NCI-H446 treated with DMSO at 0.1 percent for 48 hours (cell line): ENCODE measurements around the gene C3orf33.
A peak's percentile ranks its signal among the peaks of the same experiment; 100 is the strongest.
"Not testable (repeated sequence)": the region's sequence is repeated elsewhere in the genome, so short reads cannot be mapped to it uniquely, and the experiment has no call there.

Source experiments
- DNase-seq: peaks from one replicate; lab custom pipeline; 2025; lab: John Stamatoyannopoulos, UW

C3orf33 gene, protein sequence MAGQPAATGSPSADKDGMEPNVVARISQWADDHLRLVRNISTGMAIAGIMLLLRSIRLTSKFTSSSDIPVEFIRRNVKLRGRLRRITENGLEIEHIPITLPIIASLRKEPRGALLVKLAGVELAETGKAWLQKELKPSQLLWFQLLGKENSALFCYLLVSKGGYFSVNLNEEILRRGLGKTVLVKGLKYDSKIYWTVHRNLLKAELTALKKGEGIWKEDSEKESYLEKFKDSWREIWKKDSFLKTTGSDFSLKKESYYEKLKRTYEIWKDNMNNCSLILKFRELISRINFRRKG

DNA sequence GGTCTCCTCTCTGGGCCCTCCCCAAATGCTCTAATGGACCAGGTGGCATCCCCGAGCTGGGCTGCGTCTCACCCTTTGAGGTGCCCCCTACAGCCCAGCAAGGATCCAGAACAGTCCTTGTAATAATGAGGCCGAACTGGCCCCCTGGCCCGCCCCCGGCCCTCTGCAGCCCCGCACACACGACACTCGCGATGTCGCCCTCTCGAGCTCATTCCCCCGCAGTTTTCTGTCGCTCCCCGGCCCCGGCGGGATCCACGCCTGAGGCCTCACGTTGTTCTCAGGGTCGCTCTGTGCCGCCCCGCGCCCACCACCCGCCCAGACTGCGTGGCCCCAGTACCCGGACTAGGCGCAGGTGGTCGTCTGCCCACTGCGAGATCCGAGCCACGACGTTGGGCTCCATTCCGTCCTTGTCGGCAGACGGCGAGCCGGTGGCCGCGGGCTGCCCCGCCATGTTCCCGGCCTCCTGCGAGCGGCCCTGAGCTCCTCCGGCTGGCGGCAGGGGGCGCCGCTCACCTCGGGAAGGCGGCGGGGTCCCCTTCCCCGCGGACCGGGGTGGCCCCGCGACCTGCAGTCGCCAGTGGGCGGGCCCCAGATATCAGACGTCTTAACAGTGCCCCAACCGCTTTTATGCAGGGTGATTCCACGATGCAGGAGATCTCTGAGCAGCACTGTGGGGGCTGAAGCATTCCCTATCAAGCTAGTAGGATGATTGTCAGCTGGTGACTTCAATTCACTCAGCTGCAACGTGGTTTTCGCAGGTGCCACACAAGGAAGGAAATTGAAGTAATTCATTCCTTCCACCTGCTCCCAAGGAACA is at the start of gene C3orf33:
C3orf33 (minus strand) TSS at position 477 of the 817 bp plus-strand sequence; CDS start at position 451, 26 bp downstream.
- DNase-seq: peak; percentile 57

DNA sequence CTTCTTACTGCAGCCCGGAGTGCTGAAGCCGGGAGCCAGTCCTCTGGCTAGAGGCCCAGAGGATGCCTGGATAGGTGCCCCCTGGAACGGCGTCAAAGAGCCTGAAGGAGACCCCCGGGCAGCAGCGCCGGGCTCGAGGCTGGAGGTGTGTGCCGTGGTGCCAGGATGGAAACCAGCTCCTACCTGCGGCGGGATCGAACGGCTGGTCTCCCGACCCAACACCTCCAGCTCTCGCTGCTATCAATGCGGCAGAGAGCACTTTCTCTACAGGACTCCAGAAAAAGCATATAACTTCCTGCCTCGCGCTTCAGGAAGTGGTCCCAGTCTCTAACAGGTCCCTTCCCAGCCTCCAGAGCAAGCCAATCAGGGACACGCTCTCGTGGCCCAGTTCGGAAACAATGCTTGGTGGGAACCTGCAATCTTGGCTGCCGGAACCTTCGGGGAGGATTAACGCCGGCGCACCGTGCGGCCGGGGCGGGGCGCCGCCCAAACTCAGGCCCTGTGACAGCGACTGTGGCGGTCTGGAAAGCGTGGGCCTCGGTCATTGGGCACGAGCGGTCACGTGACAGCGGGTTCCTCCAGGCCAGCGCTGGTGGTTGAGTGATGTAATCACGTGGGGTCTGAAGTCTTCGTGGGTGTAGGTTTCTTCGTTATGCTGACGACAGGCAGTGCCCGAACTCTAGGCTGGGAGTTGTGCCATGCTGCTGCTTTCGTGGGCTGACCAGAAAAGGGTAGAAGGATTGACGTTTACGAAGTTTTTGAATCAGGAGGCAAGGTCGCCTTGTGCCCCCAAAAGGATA is 48.3 kb upstream of the C3orf33 start, which contains the start of gene SLC33A1:
SLC33A1 (minus strand) TSS at position 287 of the 800 bp plus-strand sequence. CDS start 430 bp downstream, outside the sequence.
- DNase-seq: peak; percentile 99

DNA sequence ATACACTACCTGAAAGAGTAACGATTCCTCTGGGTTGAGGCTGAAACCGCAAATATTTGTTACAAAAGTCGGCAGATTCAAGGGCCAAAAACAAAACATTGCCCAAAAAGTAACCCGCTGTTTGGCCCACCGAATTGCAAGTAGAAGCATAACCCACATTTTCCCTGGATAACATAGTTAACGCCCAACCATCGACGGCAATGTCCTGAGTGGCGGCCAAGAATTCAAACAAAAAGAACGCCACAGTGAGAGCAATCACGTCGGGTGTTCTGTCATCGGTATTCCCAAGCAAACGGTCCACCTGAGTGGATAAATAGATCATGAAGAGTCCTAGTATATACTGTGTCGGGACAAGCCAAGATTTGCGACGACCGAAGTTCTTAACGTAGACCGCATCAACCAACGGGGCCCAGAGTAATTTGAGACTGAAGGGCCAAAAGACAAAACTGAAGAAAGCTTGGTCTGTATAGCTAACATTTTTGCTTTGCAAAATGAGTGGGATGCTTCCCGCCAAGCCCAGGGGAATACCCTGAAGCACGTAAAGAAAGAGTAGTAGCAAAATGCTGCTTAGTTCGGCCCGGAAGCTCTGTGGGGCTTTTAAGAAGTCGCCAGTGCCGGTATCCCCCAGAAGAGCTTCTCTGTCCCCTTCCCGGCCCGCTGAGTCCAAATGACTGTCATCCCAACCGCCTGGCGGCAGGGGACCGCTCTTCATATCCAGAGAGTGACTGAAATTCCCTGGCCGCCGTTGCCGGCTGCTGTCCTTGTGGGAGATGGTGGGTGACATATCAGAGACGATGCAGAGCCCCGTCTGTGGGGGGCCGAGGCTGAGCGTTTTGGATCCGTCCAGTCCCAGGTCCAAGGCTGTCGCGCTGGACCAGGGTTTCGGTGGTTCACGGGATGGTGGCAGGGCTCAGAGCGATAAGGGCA is 47.4 kb upstream of the C3orf33 start:
- DNase-seq: no peak

DNA sequence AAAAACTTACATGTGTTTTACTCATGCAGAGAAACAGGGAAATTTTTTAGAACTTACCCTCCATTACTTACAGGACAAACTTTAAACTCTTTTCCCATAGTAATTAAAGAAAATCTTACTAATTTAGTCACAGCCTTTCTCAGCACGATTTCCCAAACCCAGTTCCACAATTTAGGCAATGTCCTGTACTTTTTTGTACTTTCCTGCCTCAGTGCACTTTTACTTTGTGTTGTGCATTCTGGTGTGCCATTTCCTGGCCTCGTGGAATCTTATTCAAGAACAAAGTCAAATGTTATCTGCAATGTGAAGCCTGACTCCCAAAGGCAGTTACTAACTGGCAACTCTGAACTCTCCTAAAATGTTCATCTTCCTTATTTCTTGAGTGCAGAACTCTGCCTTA is 46.3 kb upstream of the C3orf33 start:
- no peak for DNase-seq

DNA sequence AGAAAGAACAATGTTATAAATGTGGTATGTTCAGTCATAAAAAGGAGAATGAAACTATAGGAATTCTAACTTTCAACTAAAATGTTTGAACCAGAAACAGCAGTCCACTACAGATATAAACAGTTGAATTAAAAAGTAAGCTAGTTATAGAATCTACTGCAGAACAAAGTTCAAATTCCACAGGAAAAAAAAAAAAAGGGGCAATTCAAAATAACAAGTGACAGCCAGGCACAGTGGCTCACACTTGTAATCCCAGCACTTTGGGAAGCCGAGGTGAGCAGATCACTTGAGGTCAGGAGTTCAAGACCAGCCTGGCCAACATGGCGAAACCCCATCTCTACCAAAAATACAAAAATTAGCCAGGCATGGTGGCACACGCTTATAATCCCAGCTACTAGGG is 43.3 kb upstream of the C3orf33 start:
- DNase-seq: not testable (repeated sequence)

DNA sequence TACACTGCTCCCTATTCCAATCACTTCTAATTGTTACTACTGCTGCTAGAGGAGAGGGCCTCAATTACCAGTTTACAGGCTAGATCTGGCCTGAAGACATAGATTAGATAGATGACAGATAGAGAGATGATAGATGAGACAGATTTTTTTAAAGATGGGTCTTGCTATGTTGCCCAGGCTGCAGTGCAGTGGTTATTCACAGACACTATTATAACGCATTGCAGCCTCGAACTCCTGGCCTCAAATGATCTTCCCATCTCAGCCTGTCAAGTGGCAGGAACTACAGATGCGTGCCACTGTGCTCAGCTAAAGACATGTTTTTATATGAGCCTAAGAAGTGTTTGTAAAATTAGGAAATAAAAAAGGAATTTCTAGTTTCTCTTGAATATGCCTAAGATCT is 41.9 kb upstream of the C3orf33 start:
- DNase-seq: no peak

DNA sequence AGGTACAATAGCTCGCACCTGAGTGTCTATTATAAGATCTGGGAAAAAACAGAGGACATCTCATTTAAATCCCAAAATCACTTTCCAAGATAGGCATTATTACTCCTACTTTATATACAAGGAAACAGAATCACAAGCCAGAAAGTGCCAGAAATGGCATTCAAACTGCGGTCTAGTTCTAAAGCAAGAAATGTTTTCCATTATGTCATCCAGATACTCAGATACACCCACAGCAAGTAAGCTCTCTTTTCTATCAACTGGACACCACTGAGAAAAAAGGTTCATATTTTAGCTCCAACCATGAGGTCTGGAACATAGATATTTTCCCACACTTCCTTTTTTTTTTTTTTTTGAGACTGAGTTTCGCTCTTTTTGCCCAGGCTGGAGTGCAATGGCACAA is 40.0 kb upstream of the C3orf33 start:
- DNase-seq: no peak

DNA sequence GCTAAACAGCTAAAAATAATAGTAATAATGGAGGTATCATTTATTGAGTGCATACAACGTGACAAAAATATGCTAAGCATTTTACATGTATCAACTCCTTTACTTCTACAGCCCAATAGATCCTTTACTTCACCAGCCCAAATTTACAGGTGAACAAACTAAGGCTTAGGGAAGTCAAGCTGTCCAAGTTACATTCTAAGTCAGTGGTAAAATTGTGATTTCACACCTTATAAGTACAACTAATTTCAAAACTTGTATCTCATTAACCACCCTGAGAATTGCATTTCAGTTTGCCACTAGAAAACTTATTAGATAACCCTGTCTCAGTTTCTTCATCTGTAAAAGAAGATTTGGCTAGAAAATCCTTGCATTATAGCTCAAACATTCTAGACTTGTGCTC is 37.5 kb upstream of the C3orf33 start:
- no peak for DNase-seq

DNA sequence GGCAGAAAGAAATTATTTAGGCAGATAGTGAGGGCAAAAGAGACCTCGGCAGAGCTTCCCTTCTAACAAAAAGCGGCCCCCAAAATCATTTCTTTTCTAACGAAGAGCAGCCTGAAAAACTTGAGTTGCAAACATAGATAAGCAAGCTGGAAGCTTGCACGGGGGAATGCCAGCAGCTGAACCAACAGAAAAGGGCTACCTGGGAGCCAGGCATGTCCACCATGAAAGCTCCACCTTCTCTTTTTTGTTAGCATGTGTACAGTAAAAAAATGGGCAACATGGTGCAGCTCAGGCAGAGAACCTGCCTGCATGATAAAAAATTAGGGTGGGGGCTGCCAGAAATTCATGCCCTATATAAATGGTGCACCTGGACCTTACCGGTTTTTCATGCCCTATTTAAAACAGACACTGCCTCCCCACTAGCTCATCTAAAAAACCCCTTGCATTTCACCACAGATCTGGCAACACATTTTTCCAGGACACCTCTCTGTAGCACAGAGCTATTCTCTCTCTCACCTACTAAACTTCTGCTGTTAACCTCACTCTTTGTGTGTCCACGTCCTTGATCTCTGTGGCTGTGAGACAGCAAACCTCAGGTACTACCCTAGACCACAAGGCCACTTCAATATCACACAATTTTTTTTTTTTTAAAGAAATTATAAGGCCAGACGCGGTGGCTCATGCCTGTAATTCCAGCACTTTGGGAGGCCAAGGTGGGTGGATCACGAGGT is 29.4 kb upstream of the C3orf33 start:
- DNase-seq: no peak

DNA sequence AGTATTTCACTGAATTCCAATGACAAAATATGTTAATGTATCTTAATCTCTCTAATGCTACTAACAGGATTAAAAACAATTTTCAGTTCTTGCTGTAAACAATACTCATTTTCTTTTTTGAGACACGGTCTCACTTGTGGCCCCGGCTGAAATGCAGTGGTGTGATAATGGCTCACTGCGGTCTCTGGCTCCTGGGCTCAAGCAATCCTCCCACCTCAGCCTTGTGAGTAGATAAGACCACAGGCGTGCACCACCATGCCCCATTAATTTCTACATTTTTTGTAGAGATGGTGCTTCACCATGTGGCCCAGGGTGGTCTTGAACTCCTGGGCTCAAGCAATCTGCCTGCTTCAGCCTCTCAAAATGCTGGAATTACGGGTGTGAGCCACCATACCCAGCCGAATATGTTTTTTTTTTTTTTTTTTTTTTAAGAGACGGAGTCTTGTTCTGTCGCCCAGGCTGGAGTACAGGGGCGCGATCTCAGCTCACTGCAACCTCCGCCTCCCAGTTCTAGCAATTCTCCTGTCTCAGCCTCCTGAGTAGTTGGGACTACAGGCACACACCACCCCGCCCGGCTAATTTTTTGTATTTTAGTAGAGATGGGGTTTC is 22.5 kb upstream of the C3orf33 start:
- DNase-seq: not testable (repeated sequence)

DNA sequence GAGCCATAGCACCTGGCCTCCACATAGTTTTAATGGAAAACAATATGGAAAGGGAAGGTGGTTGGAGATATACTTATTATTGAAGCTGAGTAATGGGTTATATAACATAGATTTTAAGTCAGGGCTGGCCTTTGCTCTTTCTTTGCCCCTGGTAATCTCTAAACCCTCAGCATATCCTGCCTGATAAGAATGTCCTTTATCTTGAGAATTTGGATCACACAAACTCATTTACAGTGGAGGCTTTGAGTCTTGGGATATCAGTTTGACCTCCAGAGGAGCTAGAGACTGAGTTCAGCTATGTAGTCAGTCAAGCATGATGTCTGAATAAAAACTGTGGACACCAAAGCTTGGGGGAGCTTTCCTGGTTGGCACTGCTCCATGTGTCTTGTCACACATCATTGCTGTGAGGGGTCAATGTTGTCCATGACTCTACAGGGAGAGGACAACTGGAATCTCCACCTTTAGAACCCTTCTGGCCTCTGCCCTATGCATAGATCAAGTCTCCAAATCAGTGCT is 9.0 kb upstream of the C3orf33 start:
- no peak for DNase-seq

DNA sequence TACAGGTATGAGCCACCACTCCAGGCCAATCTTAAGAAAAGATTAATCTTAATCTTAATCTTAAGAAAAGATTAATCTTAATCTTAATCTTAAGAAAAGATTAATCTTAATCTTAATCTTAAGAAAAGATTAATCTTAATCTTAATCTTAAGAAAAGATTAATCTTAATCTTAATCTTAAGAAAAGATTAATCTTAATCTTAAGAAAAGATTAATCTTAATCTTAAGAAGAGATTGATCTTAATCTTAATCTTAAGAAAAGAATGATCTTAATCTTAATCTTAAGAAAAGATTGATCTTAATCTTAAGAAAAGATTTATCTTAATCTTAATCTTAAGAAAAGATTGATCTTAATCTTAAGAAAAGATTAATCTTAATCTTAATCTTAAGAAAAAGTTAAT is 7.1 kb upstream of the C3orf33 start:
- not testable (repeated sequence) for DNase-seq

DNA sequence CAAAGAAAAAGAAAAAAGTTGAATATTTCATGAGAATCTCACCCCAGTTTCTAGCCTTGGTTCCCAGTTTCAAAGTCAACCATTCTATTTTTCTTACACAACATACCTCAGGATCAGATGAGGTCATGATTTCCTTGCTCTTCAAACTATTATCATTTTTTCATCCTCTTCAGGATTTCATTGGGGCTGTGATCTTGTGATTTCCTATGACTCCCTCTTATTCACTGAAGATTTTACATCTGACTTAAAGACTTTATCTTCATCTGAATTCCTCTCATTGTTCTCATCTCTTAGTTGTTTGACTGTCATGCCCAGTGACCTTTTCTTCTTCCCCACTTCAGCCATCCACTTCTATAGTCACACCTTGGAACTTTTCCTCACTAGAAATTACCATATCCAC is 3.1 kb upstream of the C3orf33 start:
- DNase-seq: no peak

DNA sequence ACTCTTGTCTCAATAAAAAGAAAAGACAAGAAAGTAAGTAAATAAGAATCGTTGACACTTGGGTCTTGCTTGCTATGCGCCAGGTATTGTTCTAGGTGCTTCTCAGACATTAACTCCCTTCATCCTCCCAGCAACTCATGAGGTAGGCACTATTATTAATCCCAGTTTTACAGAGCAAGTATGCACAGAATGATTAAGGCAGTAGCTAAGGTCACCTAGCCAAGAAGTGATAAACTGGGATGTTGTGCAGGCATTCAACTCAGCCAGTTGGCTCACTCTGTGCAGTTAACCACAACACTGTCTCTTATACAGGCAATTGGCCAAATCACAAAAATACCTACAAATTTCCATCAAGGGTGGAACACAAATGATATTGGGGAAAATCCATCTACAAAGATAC is 1.7 kb upstream of the C3orf33 start:
- no peak for DNase-seq

DNA sequence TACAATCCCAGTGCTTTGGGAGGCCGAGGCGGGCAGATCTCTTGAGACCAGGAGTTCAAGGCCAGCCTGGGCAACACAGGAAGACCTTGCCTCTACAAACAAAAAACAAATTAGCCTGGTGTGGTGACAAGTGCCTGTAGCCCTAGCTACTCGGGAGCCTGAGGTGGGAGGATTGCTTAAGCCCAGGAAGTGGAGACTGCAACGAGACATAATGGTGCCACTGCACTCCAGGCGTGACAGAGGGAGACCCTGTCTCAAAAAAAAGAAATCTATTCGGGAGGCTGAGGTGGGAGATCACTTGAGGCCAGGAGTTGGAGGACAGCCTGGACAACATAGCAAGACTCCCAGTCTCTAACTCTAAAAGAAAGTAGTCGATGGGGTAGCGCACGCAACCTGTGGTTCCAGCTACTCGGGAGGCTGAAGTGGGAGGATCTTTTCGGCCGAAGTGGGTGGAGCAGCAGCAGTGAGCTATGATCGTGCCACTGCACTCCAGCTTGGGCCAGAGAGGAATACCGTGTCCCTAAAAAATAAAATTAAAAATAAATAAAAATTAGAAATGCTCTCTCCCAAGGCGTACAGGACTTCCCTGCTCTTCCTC is 775 bp downstream of the C3orf33 start:
- no peak for DNase-seq

DNA sequence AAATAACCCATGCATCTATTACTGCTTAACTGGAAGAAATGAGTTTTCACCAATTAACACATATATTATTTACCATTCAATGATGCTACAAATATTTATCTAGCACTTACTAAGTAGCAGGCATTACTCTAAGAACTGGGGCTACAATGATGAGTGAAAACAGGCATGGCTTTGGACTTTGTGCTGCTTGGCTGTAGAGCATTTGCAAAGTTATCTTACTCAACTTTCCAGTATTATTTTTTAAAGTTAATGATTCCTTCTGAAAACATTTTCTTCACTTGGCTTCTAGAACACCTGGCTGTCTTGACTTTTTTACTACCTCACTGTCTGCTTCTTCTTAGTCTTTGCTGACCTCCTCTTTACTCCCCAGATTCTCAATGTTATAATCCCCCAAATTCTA is 1.8 kb downstream of the C3orf33 start:
- DNase-seq: no peak

DNA sequence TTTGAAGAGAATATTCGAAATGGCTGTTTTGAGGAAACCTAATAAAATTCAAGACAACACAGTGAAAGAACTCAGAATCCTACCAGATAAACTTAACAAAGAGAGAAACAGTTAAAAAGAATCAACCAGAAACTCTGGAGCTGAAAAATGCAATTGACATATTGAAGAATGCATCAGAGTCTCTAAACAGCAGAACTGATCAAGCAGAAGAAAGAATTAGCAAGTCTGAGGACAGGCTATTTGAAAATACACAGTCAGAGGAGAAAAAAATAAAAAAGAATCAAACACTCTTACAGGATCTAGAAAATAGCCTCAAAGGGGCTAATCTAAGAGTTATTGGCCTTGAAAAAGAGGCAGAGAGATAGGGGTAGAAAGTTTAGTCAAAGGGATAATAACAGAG is 13.5 kb downstream of the C3orf33 start:
- no peak for DNase-seq

DNA sequence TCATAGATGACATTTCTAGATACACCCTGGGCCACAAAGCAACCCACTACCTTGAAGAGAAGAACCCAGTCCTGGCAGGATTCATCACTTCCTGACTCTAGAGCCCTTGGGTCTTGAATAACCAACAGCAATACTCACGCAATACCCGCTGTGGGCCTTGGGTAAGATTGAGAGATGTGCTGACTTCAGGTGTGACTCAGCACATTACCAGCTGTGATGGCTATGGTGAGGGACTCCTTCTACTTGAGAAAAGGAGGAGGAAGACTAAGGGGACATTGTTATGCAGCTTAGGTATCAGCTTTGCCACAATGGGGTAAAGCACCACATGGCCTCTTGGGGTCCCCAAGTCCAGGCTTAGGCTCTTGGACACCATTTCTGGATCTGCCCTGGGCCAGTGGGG is 14.9 kb downstream of the C3orf33 start:
- DNase-seq: no peak

DNA sequence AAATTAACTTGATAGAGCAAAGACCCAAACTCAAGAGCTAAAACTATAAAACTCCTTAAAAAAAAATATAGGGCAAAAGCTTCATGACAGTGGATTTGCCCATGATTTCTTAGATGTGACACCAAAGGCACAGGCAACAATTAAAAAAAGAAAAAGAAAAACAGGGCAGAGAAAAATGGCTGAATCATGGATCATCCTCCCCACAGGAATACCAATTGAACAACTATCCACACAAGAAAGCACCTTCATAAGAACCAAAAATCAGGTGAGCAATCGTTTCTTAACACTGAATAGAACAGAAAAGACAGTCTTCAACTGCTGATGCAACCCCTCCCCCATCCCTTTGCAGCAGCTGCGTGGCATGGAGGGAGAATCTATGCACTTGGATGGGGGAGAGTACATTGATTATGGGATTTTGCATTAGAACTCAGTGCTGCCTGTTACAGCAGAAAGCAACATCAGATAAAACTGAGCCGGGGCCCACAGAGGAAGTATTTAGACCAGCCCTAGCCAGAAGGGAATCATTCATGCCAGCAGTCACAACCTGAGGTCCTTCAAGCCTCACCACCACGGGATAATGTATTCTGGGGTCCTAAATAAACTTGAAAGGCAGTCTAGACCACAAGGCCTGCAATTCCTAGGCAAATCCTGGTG is 15.7 kb downstream of the C3orf33 start:
- DNase-seq: no peak
